ENCODE data around the gene INTS6. TPM values are rescaled to one million over a fixed set of nuclear protein-coding genes. Genes with fewer than 3 reads are reported as not detected.

Gene INTS6, protein sequence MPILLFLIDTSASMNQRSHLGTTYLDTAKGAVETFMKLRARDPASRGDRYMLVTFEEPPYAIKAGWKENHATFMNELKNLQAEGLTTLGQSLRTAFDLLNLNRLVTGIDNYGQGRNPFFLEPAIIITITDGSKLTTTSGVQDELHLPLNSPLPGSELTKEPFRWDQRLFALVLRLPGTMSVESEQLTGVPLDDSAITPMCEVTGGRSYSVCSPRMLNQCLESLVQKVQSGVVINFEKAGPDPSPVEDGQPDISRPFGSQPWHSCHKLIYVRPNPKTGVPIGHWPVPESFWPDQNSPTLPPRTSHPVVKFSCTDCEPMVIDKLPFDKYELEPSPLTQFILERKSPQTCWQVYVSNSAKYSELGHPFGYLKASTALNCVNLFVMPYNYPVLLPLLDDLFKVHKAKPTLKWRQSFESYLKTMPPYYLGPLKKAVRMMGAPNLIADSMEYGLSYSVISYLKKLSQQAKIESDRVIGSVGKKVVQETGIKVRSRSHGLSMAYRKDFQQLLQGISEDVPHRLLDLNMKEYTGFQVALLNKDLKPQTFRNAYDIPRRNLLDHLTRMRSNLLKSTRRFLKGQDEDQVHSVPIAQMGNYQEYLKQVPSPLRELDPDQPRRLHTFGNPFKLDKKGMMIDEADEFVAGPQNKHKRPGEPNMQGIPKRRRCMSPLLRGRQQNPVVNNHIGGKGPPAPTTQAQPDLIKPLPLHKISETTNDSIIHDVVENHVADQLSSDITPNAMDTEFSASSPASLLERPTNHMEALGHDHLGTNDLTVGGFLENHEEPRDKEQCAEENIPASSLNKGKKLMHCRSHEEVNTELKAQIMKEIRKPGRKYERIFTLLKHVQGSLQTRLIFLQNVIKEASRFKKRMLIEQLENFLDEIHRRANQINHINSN
- total RNA-seq, result 10 to 100 TPM; 56.6 to 58.2 TPM
- 28.4 TPM for polyA plus RNA-seq

DNA sequence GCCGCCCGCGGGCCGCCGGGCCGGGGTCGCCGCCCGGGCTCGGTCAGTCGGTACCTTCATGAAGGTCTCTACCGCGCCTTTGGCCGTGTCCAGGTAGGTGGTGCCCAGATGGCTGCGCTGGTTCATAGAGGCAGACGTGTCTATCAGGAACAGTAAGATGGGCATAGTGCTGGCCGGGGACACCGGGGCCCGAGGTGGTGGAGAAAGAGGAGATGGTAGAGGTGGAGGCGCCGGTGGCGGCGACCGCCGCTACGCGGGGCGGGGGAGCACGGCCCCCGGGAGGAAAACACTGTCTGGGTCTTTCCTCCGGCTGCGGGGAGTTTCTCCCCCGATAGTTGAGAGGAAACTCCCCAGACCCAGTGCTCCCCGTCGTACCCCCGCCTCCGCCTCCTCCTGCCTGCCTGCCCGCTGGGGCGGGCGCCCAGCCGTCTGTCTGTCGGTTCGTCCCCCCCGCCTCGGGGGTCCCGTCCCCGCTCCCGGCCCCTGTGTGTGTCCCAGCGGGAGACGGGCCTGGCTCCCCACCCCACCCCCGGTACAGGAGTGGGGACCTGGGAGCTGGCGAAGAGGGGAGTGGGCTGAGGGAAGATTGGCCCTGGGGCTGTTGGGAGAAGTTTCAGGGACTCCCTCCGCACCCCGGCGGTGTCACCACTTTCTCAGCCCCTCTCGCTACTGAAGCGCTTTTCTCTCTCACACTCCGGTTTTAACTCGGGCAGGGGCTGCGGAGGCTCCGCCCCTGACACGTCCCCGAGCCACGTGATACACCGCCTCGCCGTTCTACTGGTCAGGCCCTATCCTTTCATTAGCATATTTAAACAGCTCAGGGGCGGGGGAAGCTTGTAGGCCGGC, at the start of gene INTS6:
Gene INTS6 (minus strand): TSS at position 676 of the 846 bp plus-strand sequence. CDS start 511 bp downstream, at position 165.
- H3K36me3 ChIP-seq (ENCODE audit: insufficient read depth, low read length), result peaks cover 3% of the 10 kb centered on the region
- Mint-ChIP-seq H3K4me1 (peaks cover 52 to 70% (median 63%) of the 10 kb centered on the region in 3 donors), H3K4me3 (peak within 1 kb of the TSS; percentile 87 to 97 (median 95)), H3K27ac (peak within 1 kb of the TSS; percentile 89 to 99 (median 97)), H3K9me3 (peaks cover 0 to 2% (median 0%) of the 10 kb centered on the region in 5 donors), H3K27me3 (peaks cover 0 to 8% of the 10 kb centered on the region in 2 donors), H3K36me3 (peaks cover 0 to 48% (median 6%) of the 10 kb centered on the region in 3 donors)
- ChIA-PET CTCF (interaction anchor here (0.6 to 1.9 kb wide), 9 partner anchors 8 to 362 kb away, joined by 3 to 11 read pairs (median 4); no protein-coding TSS in a partner anchor), POLR2A (interaction anchor here (0.5 to 4.5 kb wide), 25 partner anchors 9 to 1957 kb away, joined by 3 to 43 read pairs (median 5); partner anchors contain the start of genes ALG11, PHF11, SPRYD7 and SUGT1)
- peak within 1 kb of the TSS; percentile 90 for H3K27ac ChIP-seq (ENCODE audit: low read depth, low read length)
- peaks cover 44% of the 10 kb centered on the region for H3K4me1 ChIP-seq (ENCODE audit: insufficient read depth, low read length)
- DNase-seq, result peak; percentile 97 to 100 (median 99)
- H3K4me3 ChIP-seq (ENCODE audit: low read length), result peak within 1 kb of the TSS; percentile 88
- no peaks in the 10 kb centered on the region for H3K9me3 ChIP-seq (ENCODE audit: low read length)
- H3K27me3 ChIP-seq (ENCODE audit: insufficient read depth, low read length, poor library complexity, severe bottlenecking), result no peaks in the 10 kb centered on the region

DNA sequence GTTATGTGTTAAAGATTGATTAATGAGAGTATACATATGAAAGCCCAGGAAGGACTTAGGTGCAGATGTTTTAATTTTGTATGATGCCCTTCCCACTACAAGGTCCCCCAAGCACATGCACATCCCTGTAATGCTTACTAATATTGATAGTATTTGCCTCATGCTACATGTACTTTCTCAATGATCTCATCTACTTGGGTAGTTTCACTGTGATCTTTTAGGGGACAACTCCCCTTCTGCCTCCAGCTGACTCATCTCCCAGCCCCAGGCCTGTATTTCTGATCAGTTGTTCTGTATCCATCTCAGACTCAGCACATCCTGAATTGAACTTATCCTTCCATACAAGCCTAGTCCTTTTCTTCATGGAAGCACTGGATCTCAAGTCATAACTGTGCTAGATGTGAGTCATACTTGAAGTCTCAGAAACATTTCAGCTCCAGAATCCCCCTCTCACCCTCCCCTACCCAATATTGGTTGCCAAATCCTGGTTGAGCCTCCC, 49.4 kb upstream of the INTS6 start:
- Mint-ChIP-seq H3K27me3 (peaks cover 1 to 20% of the 10 kb centered on the region in 2 donors), H3K27ac (peak overlapping the region in 3 of 8 donors; percentile 1 to 37 (median 15)), H3K4me3 (no peak overlapping the region), H3K36me3 (peaks cover 0 to 4% (median 0%) of the 10 kb centered on the region in 3 donors), H3K4me1 (peaks cover 0 to 4% (median 2%) of the 10 kb centered on the region in 3 donors), H3K9me3 (no peaks in the 10 kb centered on the region)
- ChIA-PET CTCF (no interaction called here), POLR2A (no interaction called here)
- Histone ChIP-seq H3K27ac (ENCODE audit: low read depth, low read length) (no peak overlapping the region), H3K9me3 (ENCODE audit: low read length) (no peaks in the 10 kb centered on the region), H3K4me3 (ENCODE audit: low read length) (no peak overlapping the region), H3K4me1 (ENCODE audit: insufficient read depth, low read length) (no peaks in the 10 kb centered on the region), H3K36me3 (ENCODE audit: insufficient read depth, low read length) (no peaks in the 10 kb centered on the region), H3K27me3 (ENCODE audit: insufficient read depth, low read length, poor library complexity, severe bottlenecking) (no peaks in the 10 kb centered on the region)
- DNase-seq, result no peak

DNA sequence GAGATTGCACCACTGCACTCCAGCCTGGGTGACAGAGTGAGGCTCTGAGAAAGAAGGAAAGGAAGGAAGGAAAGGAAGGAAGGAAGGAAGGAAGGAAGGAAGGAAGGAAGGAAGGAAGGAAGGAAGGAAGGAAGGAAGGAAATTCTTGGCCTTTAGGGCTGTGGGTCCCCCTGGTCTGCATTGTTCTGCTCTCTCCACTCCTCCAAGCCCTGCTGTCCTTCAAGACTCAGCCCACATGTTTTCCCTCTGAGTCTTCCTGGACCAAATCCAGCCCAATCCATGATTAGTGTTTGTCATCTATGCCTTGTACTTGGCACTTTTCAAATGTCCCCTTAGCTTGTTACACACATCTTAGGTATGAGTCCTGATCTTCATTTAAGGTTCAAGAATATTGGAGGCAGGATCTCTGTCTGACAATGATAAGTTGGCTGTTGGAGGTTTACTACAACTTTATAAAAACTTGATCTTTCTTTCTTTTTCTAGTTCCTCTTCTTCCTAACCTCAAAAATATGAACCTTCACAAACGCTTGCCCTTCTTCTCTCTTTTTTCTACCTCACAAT, 48.8 kb upstream of the INTS6 start:
- Histone ChIP-seq H3K27me3 (ENCODE audit: insufficient read depth, low read length, poor library complexity, severe bottlenecking) (no peaks in the 10 kb centered on the region), H3K9me3 (ENCODE audit: low read length) (no peaks in the 10 kb centered on the region), H3K36me3 (ENCODE audit: insufficient read depth, low read length) (no peaks in the 10 kb centered on the region), H3K4me3 (ENCODE audit: low read length) (no peak overlapping the region), H3K27ac (ENCODE audit: low read depth, low read length) (no peak overlapping the region), H3K4me1 (ENCODE audit: insufficient read depth, low read length) (no peaks in the 10 kb centered on the region)
- ChIA-PET CTCF (no interaction called here), POLR2A (no interaction called here)
- Mint-ChIP-seq H3K4me1 (peaks cover 0 to 4% (median 2%) of the 10 kb centered on the region in 3 donors), H3K27me3 (peaks cover 1 to 20% of the 10 kb centered on the region in 2 donors), H3K36me3 (peaks cover 0 to 4% (median 0%) of the 10 kb centered on the region in 3 donors), H3K9me3 (no peaks in the 10 kb centered on the region), H3K27ac (peak overlapping the region in 1 of 8 donors; percentile 37), H3K4me3 (no peak overlapping the region)
- DNase-seq, result no peak

DNA sequence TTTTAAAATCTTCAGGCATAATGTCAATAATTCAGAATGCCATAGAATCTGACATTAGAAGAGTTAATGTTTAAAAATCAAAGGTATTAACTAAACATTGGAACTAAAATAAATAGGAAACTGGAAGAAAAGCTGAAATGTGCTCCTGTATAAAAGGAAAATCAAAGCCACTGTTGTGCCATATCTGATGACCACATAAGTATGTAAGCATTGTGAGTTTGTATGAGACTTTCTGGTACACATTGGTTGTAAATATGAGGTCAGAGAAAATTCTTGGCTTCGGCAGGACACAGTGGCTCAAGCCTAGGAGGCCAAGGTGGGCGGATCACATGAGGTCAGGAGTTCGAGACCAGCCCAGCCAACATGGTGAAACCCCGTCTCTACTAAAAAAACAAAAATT, 48.3 kb upstream of the INTS6 start:
- H3K36me3 Mint-ChIP-seq, result peaks cover 0 to 4% (median 0%) of the 10 kb centered on the region in 3 donors
- no peak for DNase-seq

DNA sequence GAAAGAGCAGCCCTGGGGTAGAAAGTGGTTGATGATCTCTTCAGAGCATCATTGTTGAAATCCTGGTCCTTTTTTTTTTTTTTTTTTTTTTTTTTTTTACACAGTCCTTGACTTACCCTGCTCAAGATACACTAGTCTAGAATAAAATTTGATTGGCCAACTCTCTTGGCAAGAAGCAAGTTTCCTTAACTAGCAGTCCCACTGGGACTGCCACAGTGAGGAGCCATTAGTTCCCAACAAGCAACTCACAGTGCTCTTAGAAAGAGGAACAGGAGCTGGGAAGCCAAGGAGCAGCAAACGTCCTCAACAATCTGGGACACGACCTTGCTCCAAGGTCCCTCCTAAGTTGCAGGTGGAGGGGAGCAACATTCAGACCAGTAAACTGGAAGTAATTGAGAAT, 47.9 kb upstream of the INTS6 start:
- ChIA-PET CTCF (no interaction called here), POLR2A (no interaction called here)
- Histone ChIP-seq H3K4me1 (ENCODE audit: insufficient read depth, low read length) (no peaks in the 10 kb centered on the region), H3K4me3 (ENCODE audit: low read length) (no peak overlapping the region), H3K27me3 (ENCODE audit: insufficient read depth, low read length, poor library complexity, severe bottlenecking) (no peaks in the 10 kb centered on the region), H3K9me3 (ENCODE audit: low read length) (no peaks in the 10 kb centered on the region), H3K27ac (ENCODE audit: low read depth, low read length) (no peak overlapping the region), H3K36me3 (ENCODE audit: insufficient read depth, low read length) (no peaks in the 10 kb centered on the region)
- Mint-ChIP-seq H3K27ac (no peak overlapping the region), H3K9me3 (no peaks in the 10 kb centered on the region), H3K36me3 (peaks cover 0 to 4% (median 0%) of the 10 kb centered on the region in 3 donors), H3K4me1 (peaks cover 0 to 4% (median 2%) of the 10 kb centered on the region in 3 donors), H3K4me3 (no peak overlapping the region), H3K27me3 (peaks cover 1 to 24% of the 10 kb centered on the region in 2 donors)
- DNase-seq, result no peak

More for the DNA sequence above, 48.3 kb upstream of the INTS6 start:
- no peak overlapping the region for H3K27ac Mint-ChIP-seq
- no peak overlapping the region for H3K27ac ChIP-seq (ENCODE audit: low read depth, low read length)
- H3K4me3 Mint-ChIP-seq, result no peak overlapping the region
- ChIA-PET CTCF (no interaction called here), POLR2A (no interaction called here)
- no peaks in the 10 kb centered on the region for H3K27me3 ChIP-seq (ENCODE audit: insufficient read depth, low read length, poor library complexity, severe bottlenecking)
- peaks cover 1 to 22% of the 10 kb centered on the region in 2 donors for H3K27me3 Mint-ChIP-seq
- H3K4me3 ChIP-seq (ENCODE audit: low read length), result no peak overlapping the region
- H3K4me1 ChIP-seq (ENCODE audit: insufficient read depth, low read length), result no peaks in the 10 kb centered on the region
- H3K4me1 Mint-ChIP-seq, result peaks cover 0 to 4% (median 2%) of the 10 kb centered on the region in 3 donors
- H3K9me3 Mint-ChIP-seq, result no peaks in the 10 kb centered on the region
- H3K9me3 ChIP-seq (ENCODE audit: low read length), result no peaks in the 10 kb centered on the region
- no peaks in the 10 kb centered on the region for H3K36me3 ChIP-seq (ENCODE audit: insufficient read depth, low read length)

DNA sequence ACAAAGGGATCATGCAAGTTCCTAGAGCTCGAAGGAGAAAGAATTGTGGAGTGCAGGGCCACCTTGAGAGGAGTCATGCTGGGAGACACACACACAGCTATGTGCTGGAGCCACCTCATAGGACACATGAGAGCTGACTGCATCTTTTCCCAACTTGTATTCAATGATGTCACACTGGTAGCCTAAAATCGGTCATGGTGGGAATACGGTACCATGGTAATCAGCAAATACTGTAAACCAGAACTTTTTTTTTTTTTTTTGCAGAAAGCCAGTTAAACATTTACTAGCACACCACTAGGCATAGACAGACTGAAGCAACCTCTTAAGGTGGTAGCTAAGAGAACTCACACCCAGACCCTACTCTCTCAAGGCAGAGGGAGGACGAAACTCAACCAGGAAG, 47.0 kb upstream of the INTS6 start:
- Mint-ChIP-seq H3K27ac (no peak overlapping the region), H3K4me3 (no peak overlapping the region), H3K4me1 (peaks cover 0 to 4% (median 2%) of the 10 kb centered on the region in 3 donors), H3K36me3 (peaks cover 0 to 4% (median 0%) of the 10 kb centered on the region in 3 donors), H3K27me3 (peaks cover 1 to 24% of the 10 kb centered on the region in 2 donors), H3K9me3 (no peaks in the 10 kb centered on the region)
- Histone ChIP-seq H3K9me3 (ENCODE audit: low read length) (no peaks in the 10 kb centered on the region), H3K4me1 (ENCODE audit: insufficient read depth, low read length) (no peaks in the 10 kb centered on the region), H3K4me3 (ENCODE audit: low read length) (no peak overlapping the region), H3K27ac (ENCODE audit: low read depth, low read length) (no peak overlapping the region), H3K27me3 (ENCODE audit: insufficient read depth, low read length, poor library complexity, severe bottlenecking) (no peaks in the 10 kb centered on the region), H3K36me3 (ENCODE audit: insufficient read depth, low read length) (no peaks in the 10 kb centered on the region)
- POLR2A ChIA-PET, result no interaction called here
- CTCF ChIA-PET, result no interaction called here
- no peak for DNase-seq

DNA sequence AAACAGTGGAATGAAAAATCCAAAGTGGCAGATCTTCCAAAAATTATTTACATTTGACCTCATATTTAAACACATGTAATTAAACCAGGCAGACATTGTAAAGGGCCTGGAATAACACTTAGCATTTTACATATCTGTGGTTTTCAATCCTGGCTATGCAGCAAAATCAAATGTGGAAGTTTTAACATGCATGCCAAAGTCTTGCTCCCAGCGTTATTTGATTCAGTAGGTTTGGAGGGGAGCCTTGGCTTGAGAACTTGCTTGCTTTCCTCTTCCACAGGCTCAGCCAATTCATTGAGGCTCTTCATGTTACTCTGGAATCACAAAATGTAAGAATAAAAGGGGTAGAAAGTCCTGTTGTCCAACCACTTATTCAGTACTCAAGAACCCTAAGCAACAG, 42.5 kb upstream of the INTS6 start:
- H3K4me3 Mint-ChIP-seq, result no peak overlapping the region
- Histone ChIP-seq H3K27me3 (ENCODE audit: insufficient read depth, low read length, poor library complexity, severe bottlenecking) (no peaks in the 10 kb centered on the region), H3K27ac (ENCODE audit: low read depth, low read length) (no peak overlapping the region), H3K9me3 (ENCODE audit: low read length) (no peaks in the 10 kb centered on the region), H3K4me1 (ENCODE audit: insufficient read depth, low read length) (no peaks in the 10 kb centered on the region), H3K36me3 (ENCODE audit: insufficient read depth, low read length) (no peaks in the 10 kb centered on the region), H3K4me3 (ENCODE audit: low read length) (no peak overlapping the region)
- no peak for DNase-seq
- H3K36me3 Mint-ChIP-seq, result peaks cover 0 to 2% (median 1%) of the 10 kb centered on the region in 3 donors
- peaks cover 0 to 37% of the 10 kb centered on the region in 2 donors for H3K27me3 Mint-ChIP-seq
- H3K4me1 Mint-ChIP-seq, result peaks cover 0 to 2% (median 0%) of the 10 kb centered on the region in 3 donors
- H3K27ac Mint-ChIP-seq, result peak overlapping the region in 1 of 8 donors; percentile 15
- H3K9me3 Mint-ChIP-seq, result no peaks in the 10 kb centered on the region
- ChIA-PET CTCF (no interaction called here), POLR2A (no interaction called here)
